GM21515 (cell line): ENCODE data around the gene PRKCE.

Experiments
- ATAC-seq: cut with Tn5 transposase; IDR thresholded peaks from one replicate; pipeline ENCODE4 v1.9.1; 2021; ENCODE audit not compliant: unreplicated experiment

Gene PRKCE

GRCh38 chr2:45830322-45830721 lies 178.8 kb downstream of the PRKCE start:
- no peak for ATAC-seq

- peak; percentile 5 for ATAC-seq
Observed at GRCh38 chr2:45833301-45833967, 182.0 kb downstream of the PRKCE start.

GRCh38 chr2:45833968-45834344 lies 182.5 kb downstream of the PRKCE start:
- ATAC-seq, result peak; percentile 79

GRCh38 chr2:45834372-45834771 lies 182.9 kb downstream of the PRKCE start:
- no peak for ATAC-seq

GRCh38 chr2:45834858-45835257 lies 183.4 kb downstream of the PRKCE start:
- ATAC-seq, result no peak

- ATAC-seq, result no peak
Observed at GRCh38 chr2:45836316-45836715, 184.8 kb downstream of the PRKCE start.

- peak; percentile 53 for ATAC-seq
Observed at GRCh38 chr2:45836740-45837139, 185.3 kb downstream of the PRKCE start.

- ATAC-seq, result no peak
Observed at GRCh38 chr2:45837812-45838341, 186.4 kb downstream of the PRKCE start.

GRCh38 chr2:45839508-45840251 lies 188.2 kb downstream of the PRKCE start:
- no peak for ATAC-seq

- ATAC-seq, result no peak
Observed at GRCh38 chr2:45840481-45840880, 189.0 kb downstream of the PRKCE start.

- no peak for ATAC-seq
Observed at GRCh38 chr2:45841752-45842407, 190.4 kb downstream of the PRKCE start.

GRCh38 chr2:45843136-45843535 lies 191.7 kb downstream of the PRKCE start:
- peak; percentile 46 for ATAC-seq

- ATAC-seq, result no peak
Observed at GRCh38 chr2:45844796-45845457, 193.5 kb downstream of the PRKCE start.

GRCh38 chr2:45845566-45845965 lies 194.1 kb downstream of the PRKCE start:
- ATAC-seq, result no peak

GRCh38 chr2:45849491-45850283 lies 198.2 kb downstream of the PRKCE start:
- no peak for ATAC-seq

GRCh38 chr2:45850558-45850957 lies 199.1 kb downstream of the PRKCE start:
- no peak for ATAC-seq

GRCh38 chr2:45851111-45851510 lies 199.6 kb downstream of the PRKCE start:
- ATAC-seq, result no peak

GRCh38 chr2:45851576-45852304 lies 200.3 kb downstream of the PRKCE start:
- no peak for ATAC-seq

- no peak for ATAC-seq
Observed at GRCh38 chr2:45852450-45853150, 201.1 kb downstream of the PRKCE start.
